Keratinocyte (primary cell): ENCODE results near the gene CFLAR. TPM values are rescaled to one million over a fixed set of nuclear protein-coding genes. Genes with fewer than 3 reads are reported as not detected.

Experiments used
- DNase-seq: peaks from one replicate; pipeline ENCODE4 v3.0.0-alpha.2; 2011; ENCODE audit warnings: low read depth, missing footprints, low spot score
- FAIRE-seq: peaks from 2 replicates; lab custom pipeline; 2011; peaks lifted over from hg19 to GRCh38; lab: Jason Lieb, UNC
- H2AFZ ChIP-seq: 2 replicates; pipeline ENCODE4 v1.6.0; 2012; ENCODE audit warnings: low read length, control low read depth, inconsistent platforms; ENCODE audit not compliant: control insufficient read depth
- H3K27ac ChIP-seq: 2 replicates; pipeline ENCODE4 v1.5.1; 2011; ENCODE audit warnings: low read length; ENCODE audit not compliant: control insufficient read depth, insufficient read depth
- H3K27me3 ChIP-seq: 3 replicates; pipeline ENCODE4 v1.6.0; 2011; ENCODE audit warnings: low read length; ENCODE audit not compliant: control insufficient read depth, insufficient read depth; ENCODE audit errors: extremely low read depth
- H3K36me3 ChIP-seq, 2 experiments: 2 replicates in 1 of 2; 3 replicates in 1 of 2; pipeline ENCODE4 v1.5.1; 2011; ENCODE audit warnings: low read length in 2 of 2, mild to moderate bottlenecking in 1 of 2; ENCODE audit not compliant: control insufficient read depth in 2 of 2, insufficient read depth in 2 of 2; ENCODE audit errors: extremely low read depth in 1 of 2
- H3K4me1 ChIP-seq: 3 replicates; pipeline ENCODE4 v1.5.1; 2011; ENCODE audit warnings: low read length; ENCODE audit not compliant: control insufficient read depth, insufficient read depth; ENCODE audit errors: extremely low read depth
- H3K4me2 ChIP-seq: 3 replicates; pipeline ENCODE4 v1.6.0; 2011; ENCODE audit warnings: low read depth, low read length; ENCODE audit not compliant: control insufficient read depth, insufficient read depth; ENCODE audit errors: extremely low read depth
- H3K4me3 ChIP-seq, 3 experiments: fragments of 200-600 bp in 1 of 3; sonication (generic) in 1 of 3; 2 replicates in 2 of 3; 3 replicates in 1 of 3; pipeline ENCODE4 v1.5.1; 2011 to 2016; ENCODE audit warnings: low read length in 3 of 3, mild to moderate bottlenecking in 3 of 3, control low read depth in 2 of 3, inconsistent platforms in 1 of 3, low read depth in 1 of 3, mixed read lengths in 1 of 3, mixed run types in 1 of 3, moderate library complexity in 1 of 3; ENCODE audit not compliant: control insufficient read depth in 2 of 3, insufficient read depth in 2 of 3; ENCODE audit errors: extremely low read depth in 1 of 3
- H3K79me2 ChIP-seq: 2 replicates; pipeline ENCODE4 v1.6.0; 2012; ENCODE audit warnings: low read length; ENCODE audit not compliant: control insufficient read depth, insufficient read depth
- H3K9ac ChIP-seq: 3 replicates; pipeline ENCODE4 v1.6.0; 2011; ENCODE audit warnings: low read length; ENCODE audit not compliant: control insufficient read depth, insufficient read depth; ENCODE audit errors: extremely low read depth
- H3K9me1 ChIP-seq: 3 replicates; pipeline ENCODE4 v1.6.0; 2011; ENCODE audit warnings: low read length; ENCODE audit not compliant: control insufficient read depth, insufficient read depth; ENCODE audit errors: extremely low read depth
- H3K9me3 ChIP-seq: 2 replicates; pipeline ENCODE4 v1.5.1; 2012; ENCODE audit warnings: low read depth, low read length; ENCODE audit not compliant: control insufficient read depth
- H4K20me1 ChIP-seq: 3 replicates; pipeline ENCODE4 v1.6.0; 2011; ENCODE audit warnings: low read length; ENCODE audit not compliant: control insufficient read depth, insufficient read depth; ENCODE audit errors: extremely low read depth
- CTCF ChIP-seq, 3 experiments: IDR thresholded peaks in 1 of 3; conservative IDR thresholded peaks in 1 of 3; optimal IDR thresholded peaks in 1 of 3; 2 replicates in 2 of 3; 3 replicates in 1 of 3; pipeline versions ENCODE3 to v1.5.1; 2011; ENCODE audit warnings: low read length in 3 of 3, mild to moderate bottlenecking in 3 of 3, moderate library complexity in 2 of 3, control low read depth in 1 of 3, inconsistent platforms in 1 of 3; ENCODE audit not compliant: insufficient read depth in 2 of 3; ENCODE audit errors: extremely low read depth in 1 of 3
- EZH2 ChIP-seq: IDR thresholded peaks from one replicate; pipeline ENCODE4 v1.6.1; 2012; ENCODE audit warnings: inconsistent platforms, mild to moderate bottlenecking, low read length, moderate library complexity
- dilution Hi-C: fragments of 300-500 bp; cut with MboI; formaldehyde crosslinking; loops from one replicate; pipeline ENCODE4 v1.7.0; 2020; ENCODE audit warnings: low sequenced_read_pairs; ENCODE audit not compliant: extremely low pct_ligation_motif_present
- polyA plus RNA-seq, 5 experiments: library from polyadenylated mRNA; depleted of rRNA in 3 of 5; stranded (reverse) in 3 of 5; stranded (forward) in 1 of 5; unstranded in 1 of 5; fragments of >200 nt; gene quantifications; 1 replicate in 1 of 5; 2 replicates in 3 of 5; 3 replicates in 1 of 5; pipeline versions ENCODE4 v1.2.1 to v1.2.3, GENCODE V29; 2011 to 2012; ENCODE audit warnings: missing spikeins in 2 of 5, low read depth in 1 of 5, low replicate concordance in 1 of 5

CFLAR gene
- polyA plus RNA-seq, 1 donor (not counting 4 experiments of a cell fraction or from before 2014, with no cell fraction given), result 37.3 TPM

DNA sequence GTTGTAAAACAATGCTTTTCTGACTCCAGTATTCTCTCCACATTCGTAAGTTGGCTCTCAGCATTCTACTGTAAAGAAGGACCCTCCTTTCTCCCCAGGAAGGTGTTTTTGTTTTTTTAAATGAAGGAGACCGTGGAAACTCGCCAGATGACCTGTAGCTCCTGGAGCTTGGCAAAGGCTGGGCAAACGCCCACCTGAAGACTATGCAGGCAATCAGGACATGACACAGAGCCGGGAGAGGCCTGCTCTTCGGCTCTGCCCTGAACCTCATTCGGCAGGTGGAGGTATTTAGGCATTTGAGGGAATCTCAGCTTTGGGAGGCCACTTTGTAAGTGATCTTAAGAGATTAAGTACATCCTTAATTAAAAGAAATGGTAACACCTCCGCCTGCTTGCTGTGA, 84.4 kb downstream of the CFLAR start:
- no peaks in the 10 kb centered on the region for H4K20me1 ChIP-seq
- dilution Hi-C loops, result no loop called here
- DNase-seq (no peak), FAIRE-seq (no peak)
- no peaks in the 10 kb centered on the region for H3K4me1 ChIP-seq
- H3K9me1 ChIP-seq, result no peaks in the 10 kb centered on the region
- H3K27me3 ChIP-seq, result no peaks in the 10 kb centered on the region
- peaks cover 5 to 8% of the 10 kb centered on the region in 2 experiments for H3K36me3 ChIP-seq
- TF ChIP-seq CTCF (optimal IDR thresholded peaks at IDR 0.05 in 1 of 3, IDR thresholded peaks at IDR 0.05 in 1 of 3, conservative IDR thresholded peaks at IDR 0.05 in 1 of 3; ENCODE audit: extremely low read depth in 1 of 3, insufficient read depth in 2 of 3, low read length in 3 of 3) (no peak), EZH2 (no peak)
- H3K9me3 ChIP-seq, result no peaks in the 10 kb centered on the region
- no peak overlapping the region for H3K4me2 ChIP-seq
- no peaks in the 10 kb centered on the region for H3K79me2 ChIP-seq
- H2AFZ ChIP-seq, result no peak overlapping the region
- H3K27ac ChIP-seq, result no peak overlapping the region
- H3K4me3 ChIP-seq, result no peak overlapping the region
- H3K9ac ChIP-seq, result no peak overlapping the region

DNA sequence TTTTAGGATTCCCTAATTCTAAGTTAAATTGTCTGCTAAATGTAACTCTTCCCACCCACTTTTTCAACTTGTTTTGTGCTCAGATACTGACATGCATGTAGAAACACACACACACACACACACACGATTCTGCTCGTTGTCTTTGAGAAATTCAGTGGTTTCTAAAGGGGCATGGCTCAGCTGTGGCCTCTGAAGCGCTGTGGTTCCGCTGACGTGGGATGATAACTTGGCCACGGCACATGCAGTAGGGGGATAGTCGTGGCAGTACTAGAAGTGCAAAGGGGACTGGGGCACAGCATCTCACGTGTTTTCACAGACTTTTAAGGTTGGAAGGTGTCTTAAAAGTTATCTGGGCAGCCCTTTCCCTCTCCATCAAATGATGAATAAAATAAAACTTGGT, 85.4 kb downstream of the CFLAR start:
- FAIRE-seq (no peak), DNase-seq (no peak)
- TF ChIP-seq EZH2, result no peak
- no peak for TF ChIP-seq CTCF (optimal IDR thresholded peaks at IDR 0.05 in 1 of 3, IDR thresholded peaks at IDR 0.05 in 1 of 3, conservative IDR thresholded peaks at IDR 0.05 in 1 of 3; ENCODE audit: extremely low read depth in 1 of 3, insufficient read depth in 2 of 3, low read length in 3 of 3)
- Histone ChIP-seq H3K79me2 (no peaks in the 10 kb centered on the region), H3K9me3 (no peaks in the 10 kb centered on the region), H2AFZ (no peak overlapping the region), H4K20me1 (no peaks in the 10 kb centered on the region), H3K4me1 (no peaks in the 10 kb centered on the region), H3K27me3 (no peaks in the 10 kb centered on the region), H3K27ac (no peak overlapping the region), H3K4me2 (no peak overlapping the region), H3K9ac (no peak overlapping the region), H3K36me3 (peaks cover 2 to 5% of the 10 kb centered on the region in 2 experiments), H3K4me3 (no peak overlapping the region), H3K9me1 (no peaks in the 10 kb centered on the region)
- dilution Hi-C loops, result no loop called here
